H9 (cell line): ENCODE measurements around the gene SP8. TPM values are rescaled to one million over a fixed set of nuclear protein-coding genes. Genes with fewer than 3 reads are reported as not detected.
A peak's percentile ranks its signal among the peaks of the same experiment; 100 is the strongest.

Experiments used
- DNase-seq: peaks from one replicate; pipeline ENCODE4 v3.0.0-alpha.2; 2017
- H2AFZ ChIP-seq: one replicate; pipeline ENCODE4 v1.6.1; 2013; ENCODE audit warnings: mild to moderate bottlenecking, low read length, control low read depth, moderate library complexity
- H2AK5ac ChIP-seq: 2 replicates; pipeline ENCODE4 v1.6.1; 2013; ENCODE audit warnings: low read length, control low read depth, mixed read lengths; ENCODE audit not compliant: insufficient read length
- H2BK120ac ChIP-seq: one replicate; pipeline ENCODE4 v1.6.1; 2013; ENCODE audit warnings: low read depth, mild to moderate bottlenecking, low read length, control low read depth, inconsistent platforms; ENCODE audit not compliant: poor library complexity, severe bottlenecking
- H2BK12ac ChIP-seq: 2 replicates; pipeline ENCODE4 v1.6.1; 2013; ENCODE audit warnings: low read length, control low read depth, mixed read lengths, low read depth; ENCODE audit not compliant: insufficient read length
- H2BK15ac ChIP-seq: 2 replicates; pipeline ENCODE4 v1.6.1; 2013; ENCODE audit warnings: low read depth, low read length, control low read depth
- H2BK20ac ChIP-seq: one replicate; pipeline ENCODE4 v1.6.1; 2013; ENCODE audit warnings: low read depth, mild to moderate bottlenecking, low read length, control low read depth, inconsistent platforms; ENCODE audit not compliant: poor library complexity, severe bottlenecking
- H2BK5ac ChIP-seq: 2 replicates; pipeline ENCODE4 v1.6.1; 2013; ENCODE audit warnings: low read length, control low read depth, mixed read lengths; ENCODE audit not compliant: insufficient read length
- H3K14ac ChIP-seq: 2 replicates; pipeline ENCODE4 v1.6.1; 2013; ENCODE audit warnings: low read length, control low read depth; ENCODE audit not compliant: insufficient read depth
- H3K18ac ChIP-seq: 2 replicates; pipeline ENCODE4 v1.6.1; 2013; ENCODE audit warnings: low read depth, mild to moderate bottlenecking, mixed read lengths, low read length, control low read depth; ENCODE audit not compliant: insufficient read length
- H3K23ac ChIP-seq: 2 replicates; pipeline ENCODE4 v1.6.1; 2013; ENCODE audit warnings: low read length, control low read depth, mixed read lengths, low read depth; ENCODE audit not compliant: insufficient read length
- H3K23me2 ChIP-seq: 2 replicates; pipeline ENCODE4 v1.6.1; 2013; ENCODE audit warnings: low read depth, mild to moderate bottlenecking, mixed read lengths, low read length, control low read depth; ENCODE audit not compliant: insufficient read length, poor library complexity, severe bottlenecking
- H3K27ac ChIP-seq: 2 replicates; pipeline ENCODE4 v1.5.1; 2013; ENCODE audit warnings: low read length, control low read depth, mixed read lengths, low read depth; ENCODE audit not compliant: insufficient read length
- H3K27me3 ChIP-seq: 2 replicates; pipeline ENCODE4 v1.6.1; 2013; ENCODE audit warnings: low read length, control low read depth, inconsistent platforms; ENCODE audit not compliant: insufficient read depth
- H3K4ac ChIP-seq: 2 replicates; pipeline ENCODE4 v1.6.1; 2013; ENCODE audit warnings: low read depth, mild to moderate bottlenecking, control low read depth, inconsistent platforms, low read length, moderate library complexity
- H3K4me1 ChIP-seq: 2 replicates; pipeline ENCODE4 v1.6.1; 2013; ENCODE audit warnings: low read length, control low read depth, inconsistent platforms; ENCODE audit not compliant: insufficient read depth
- H3K4me2 ChIP-seq: 2 replicates; pipeline ENCODE4 v1.6.1; 2013; ENCODE audit warnings: low read length, control low read depth, mixed read lengths; ENCODE audit not compliant: insufficient read length, insufficient read depth
- H3K56ac ChIP-seq: 2 replicates; pipeline ENCODE4 v1.6.1; 2013; ENCODE audit warnings: low read depth, mild to moderate bottlenecking, mixed read lengths, low read length, control low read depth; ENCODE audit not compliant: insufficient read length
- H3K79me1 ChIP-seq: 2 replicates; pipeline ENCODE4 v1.6.1; 2013; ENCODE audit warnings: low read depth, mild to moderate bottlenecking, moderate library complexity, low read length, control low read depth, inconsistent platforms; ENCODE audit not compliant: insufficient read depth, poor library complexity, severe bottlenecking
- H3K79me2 ChIP-seq: 2 replicates; pipeline ENCODE4 v1.6.1; 2013; ENCODE audit warnings: low read length, control low read depth, inconsistent platforms; ENCODE audit not compliant: insufficient read depth
- H3K9ac ChIP-seq: 2 replicates; pipeline ENCODE4 v1.6.1; 2013; ENCODE audit warnings: low read length, control low read depth, mixed read lengths; ENCODE audit not compliant: insufficient read length; ENCODE audit errors: extremely low read depth
- H3K9me3 ChIP-seq: one replicate; pipeline ENCODE4 v1.6.1; 2013; ENCODE audit warnings: low read depth, low read length, inconsistent platforms; ENCODE audit not compliant: control insufficient read depth
- H3T11ph ChIP-seq: one replicate; pipeline ENCODE4 v1.6.1; 2013; ENCODE audit warnings: mild to moderate bottlenecking, low read length, control low read depth, inconsistent platforms
- H4K20me1 ChIP-seq: one replicate; pipeline ENCODE4 v1.6.1; 2013; ENCODE audit not compliant: control insufficient read depth, insufficient read length, insufficient read depth
- H4K5ac ChIP-seq: 2 replicates; pipeline ENCODE4 v1.6.1; 2013; ENCODE audit warnings: low read depth, mild to moderate bottlenecking, mixed read lengths, low read length, control low read depth; ENCODE audit not compliant: insufficient read length
- H4K8ac ChIP-seq: replicated peaks from 2 replicates; pipeline ENCODE4 v1.6.1; 2013; ENCODE audit warnings: low read length, control low read depth, mixed read lengths, low read depth; ENCODE audit not compliant: insufficient read length
- H4K91ac ChIP-seq: 2 replicates; pipeline ENCODE4 v1.6.1; 2013; ENCODE audit warnings: low read depth, mild to moderate bottlenecking, moderate library complexity, mixed read lengths, low read length, control low read depth; ENCODE audit not compliant: insufficient read length
- H3K27ac Mint-ChIP-seq, 3 experiments: 2 replicates in 2 of 3; 3 replicates in 1 of 3; pipeline ENCODE4 v1.8.0; 2020 to 2021; ENCODE audit warnings: mixed read lengths in 3 of 3, mild to moderate bottlenecking in 1 of 3, moderate library complexity in 1 of 3
- H3K27me3 Mint-ChIP-seq: 2 replicates; pipeline ENCODE4 v1.8.0; 2021; ENCODE audit warnings: low read depth, mild to moderate bottlenecking, moderate library complexity, mixed read lengths
- H3K36me3 Mint-ChIP-seq, 3 experiments: 2 replicates in 2 of 3; 3 replicates in 1 of 3; pipeline ENCODE4 v1.8.0; 2020 to 2021; ENCODE audit warnings: low read depth in 3 of 3, mixed read lengths in 3 of 3; ENCODE audit not compliant: insufficient read depth in 1 of 3
- H3K4me1 Mint-ChIP-seq, 2 experiments: 2 replicates each; pipeline ENCODE4 v1.8.0; 2020; ENCODE audit warnings: mixed read lengths in 2 of 2
- H3K4me3 Mint-ChIP-seq, 2 experiments: 2 replicates in 1 of 2; 3 replicates in 1 of 2; pipeline ENCODE4 v1.8.0; 2020 to 2021; ENCODE audit warnings: mild to moderate bottlenecking in 2 of 2, mixed read lengths in 2 of 2, moderate library complexity in 1 of 2
- H3K9me3 Mint-ChIP-seq, 2 experiments: 2 replicates in 1 of 2; 3 replicates in 1 of 2; pipeline ENCODE4 v1.8.0; 2020; ENCODE audit warnings: mild to moderate bottlenecking in 2 of 2, mixed read lengths in 2 of 2, moderate library complexity in 1 of 2
- CTCF ChIP-seq: fragments of 200-600 bp; sonication (generic); conservative IDR thresholded peaks from 3 replicates; pipeline ENCODE4 v1.8.0; 2021; ENCODE audit warnings: antibody characterized with exemption, mild to moderate bottlenecking
- WGBS: extraction: QIAGEN DNeasy Blood & Tissue Kit; methylation state at CpG from one replicate; pipeline ENCODE4 v1.1.7; 2013; ENCODE audit warnings: missing lambda C conversion rate, low lambda C conversion rate, mixed read lengths; ENCODE audit not compliant: insufficient read length; ENCODE audit errors: extremely low coverage; 5-methylcytosine and 5-hydroxymethylcytosine counted together
- total RNA-seq: library from RNA; stranded (reverse); gene quantifications from 2 replicates; pipeline ENCODE4 v1.2.1, GENCODE V29; 2021

SP8 gene
- total RNA-seq, 1 experiment from 2014 or later = 3.5 TPM

- no peak overlapping the region for H3K56ac ChIP-seq
- no peak overlapping the region for H2BK15ac ChIP-seq
- H3K9ac ChIP-seq = no peak overlapping the region
- H4K91ac ChIP-seq = no peak overlapping the region
- no peak overlapping the region for H3K14ac ChIP-seq
- H3K9me3 Mint-ChIP-seq = no peaks in the 10 kb centered on the region; a peak in 2 of 5 replicates
- H3K27me3 ChIP-seq = peaks cover 29% of the 10 kb centered on the region
- H2AFZ ChIP-seq = no peak overlapping the region
- H2BK120ac ChIP-seq = no peak overlapping the region
- H3K23me2 ChIP-seq = peaks cover 17% of the 10 kb centered on the region
- H3K18ac ChIP-seq = no peak overlapping the region
- no peak overlapping the region for H2BK5ac ChIP-seq
- no peaks in the 10 kb centered on the region for H3K36me3 Mint-ChIP-seq
- peaks cover 53% of the 10 kb centered on the region for H3K27me3 Mint-ChIP-seq
- H3K79me1 ChIP-seq = no peaks in the 10 kb centered on the region
- H3K4me2 ChIP-seq = peak overlapping the region; percentile 98
- no peaks in the 10 kb centered on the region for H3K9me3 ChIP-seq
- peaks cover 2% of the 10 kb centered on the region; the same call in 1 of the 2 replicates for H3K79me2 ChIP-seq
- no peak for DNase-seq
- H3K4me1 Mint-ChIP-seq = peaks cover 66 to 76% of the 10 kb centered on the region in 2 experiments
- no peak overlapping the region for H3T11ph ChIP-seq
- no peak overlapping the region for H3K4ac ChIP-seq
- H3K27ac ChIP-seq = no peak overlapping the region
- no peak for TF ChIP-seq CTCF
- no peak overlapping the region for H2BK20ac ChIP-seq
- no peak overlapping the region for H4K5ac ChIP-seq
- H3K23ac ChIP-seq = no peak overlapping the region
- no CpG with 5 or more reads among the region's 6 CpGs for WGBS
- no peak overlapping the region; a peak in 1 of 7 replicates for H3K27ac Mint-ChIP-seq
- H2BK12ac ChIP-seq = no peak overlapping the region
- H4K20me1 ChIP-seq = no peaks in the 10 kb centered on the region
- H4K8ac ChIP-seq = no peak overlapping the region
- peaks cover 7% of the 10 kb centered on the region for H3K4me1 ChIP-seq
- H2AK5ac ChIP-seq = no peak overlapping the region
- peak overlapping the region; percentile 85 to 97 for H3K4me3 Mint-ChIP-seq
Measured at GRCh38 chr7:20796500-20796899, 9.8 kb upstream of the SP8 start.
